Natural killer cell (primary cell): ENCODE results near the gene RUNX2. TPM values are rescaled to one million over a fixed set of nuclear protein-coding genes. Genes with fewer than 3 reads are reported as not detected.

Source experiments
- ATAC-seq, 3 donors: fragments of 150-1000 bp in 2 of 3; fragments of 200-7000 bp in 1 of 3; cut with Tn5 transposase; 1 replicate in 1 of 3; 2 replicates in 2 of 3; pipeline ENCODE4 v1.10.0; 2021; ENCODE audit warnings: mild to moderate bottlenecking in 2 of 3, moderate library complexity in 2 of 3
- DNase-seq, 2 donors: peaks; one replicate each; pipeline versions ENCODE4 v3.0.0 to v3.0.0-alpha.2; 2013 to 2021; ENCODE audit warnings: mixed read lengths in 1 of 2
- H3K27ac ChIP-seq: one replicate; pipeline ENCODE4 v1.5.1; 2013; ENCODE audit warnings: mild to moderate bottlenecking, low read length
- H3K27me3 ChIP-seq: one replicate; pipeline ENCODE4 v1.6.1; 2013; ENCODE audit warnings: low read length; ENCODE audit not compliant: control insufficient read depth, insufficient read depth
- H3K36me3 ChIP-seq: one replicate; pipeline ENCODE4 v1.6.1; 2013; ENCODE audit warnings: low read length; ENCODE audit not compliant: control insufficient read depth, insufficient read depth
- H3K4me1 ChIP-seq: one replicate; pipeline ENCODE4 v1.6.1; 2013; ENCODE audit warnings: low read length; ENCODE audit not compliant: control insufficient read depth, insufficient read depth
- H3K4me3 ChIP-seq: one replicate; pipeline ENCODE4 v1.5.1; 2013; ENCODE audit warnings: low read length
- H3K9me3 ChIP-seq: one replicate; pipeline ENCODE4 v1.6.1; 2013; ENCODE audit warnings: low read length; ENCODE audit not compliant: control insufficient read depth, insufficient read depth
- H3K27ac Mint-ChIP-seq, 2 donors: one replicate each; pipeline ENCODE4 v1.8.0; 2022; ENCODE audit warnings: mild to moderate bottlenecking in 2 of 2, mixed read lengths in 2 of 2, moderate library complexity in 1 of 2
- H3K27me3 Mint-ChIP-seq, 2 donors: one replicate each; pipeline ENCODE4 v1.8.0; 2022; ENCODE audit warnings: low read depth in 2 of 2, mixed read lengths in 2 of 2
- H3K36me3 Mint-ChIP-seq: one replicate; pipeline ENCODE4 v1.8.0; 2022; ENCODE audit warnings: mixed read lengths
- H3K4me1 Mint-ChIP-seq, 2 donors: one replicate each; pipeline ENCODE4 v1.8.0; 2022; ENCODE audit warnings: mixed read lengths in 2 of 2
- H3K4me3 Mint-ChIP-seq: one replicate; pipeline ENCODE4 v1.8.0; 2022; ENCODE audit warnings: mild to moderate bottlenecking, moderate library complexity, mixed read lengths
- H3K9me3 Mint-ChIP-seq, 2 donors: one replicate each; pipeline ENCODE4 v1.8.0; 2022; ENCODE audit warnings: mixed read lengths in 2 of 2
- CTCF ChIP-seq: fragments of 200-600 bp; IDR thresholded peaks from one replicate; pipeline ENCODE4 v1.8.0; 2022; ENCODE audit warnings: antibody characterized with exemption
- WGBS: methylation state at CpG from one replicate; pipeline ENCODE4 v1.1.7; 2013; ENCODE audit warnings: missing lambda C conversion rate; ENCODE audit not compliant: insufficient coverage; 5-methylcytosine and 5-hydroxymethylcytosine counted together
- intact Hi-C: fragments of 100-400 bp; cut with micrococcal nuclease; formaldehyde crosslinking; loops from one replicate; pipeline ENCODE4 v1.14.2; 2022
- total RNA-seq, 4 donors: library from RNA; stranded (reverse); fragments of 120-200 nt in 1 of 4; gene quantifications; one replicate each; pipeline versions ENCODE4 v1.2.3 to v1.2.4, GENCODE V29; 2013 to 2022

The RUNX2 gene
- total RNA-seq, 3 donors from 2014 or later (not counting 1 experiment from before 2014, with no cell fraction given), result 5.0 to 19.2 (median 7.0) TPM

- TF ChIP-seq CTCF, result no peak
- no peaks in the 10 kb centered on the region for H3K9me3 ChIP-seq
- H3K27ac ChIP-seq, result peak within 1 kb of the TSS; percentile 99
- intact Hi-C loops, result loop anchor here (2.0 kb wide), 1 partner anchor 45 kb away; no protein-coding TSS in a partner anchor
- peaks cover 4% of the 10 kb centered on the region for H3K4me1 ChIP-seq
- Mint-ChIP-seq H3K36me3 (no peaks in the 10 kb centered on the region), H3K9me3 (no peaks in the 10 kb centered on the region), H3K4me3 (peak within 1 kb of the TSS; percentile 96), H3K27ac (peak within 1 kb of the TSS; percentile 93 to 98), H3K27me3 (no peaks in the 10 kb centered on the region), H3K4me1 (peaks cover 24% of the 10 kb centered on the region in 2 donors)
- H3K36me3 ChIP-seq, result no peaks in the 10 kb centered on the region
- H3K27me3 ChIP-seq, result no peaks in the 10 kb centered on the region
- H3K4me3 ChIP-seq, result peak within 1 kb of the TSS; percentile 93
- ATAC-seq, result peak; percentile 82 to 94 (median 88)
- under 1% methylated on average over 74 of the region's 75 CpGs for WGBS
- peak; percentile 90 to 97 for DNase-seq
Measured at GRCh38 chr6:45377554-45378333, 49.6 kb downstream of the RUNX2 start, which contains the start of gene SUPT3H. Gene SUPT3H, minus strand, starts transcription at chr6:45377934.

- peak overlapping the region; percentile 93 to 98 for H3K27ac Mint-ChIP-seq
- no peaks in the 10 kb centered on the region for H3K27me3 Mint-ChIP-seq
- peak overlapping the region; percentile 96 for H3K4me3 Mint-ChIP-seq
- peaks cover 24% of the 10 kb centered on the region in 2 donors for H3K4me1 Mint-ChIP-seq
- no peaks in the 10 kb centered on the region for H3K36me3 Mint-ChIP-seq
- H3K27ac ChIP-seq, result peak overlapping the region; percentile 99
- H3K27me3 ChIP-seq, result no peaks in the 10 kb centered on the region
- no peak for TF ChIP-seq CTCF
- H3K4me1 ChIP-seq, result peaks cover 4% of the 10 kb centered on the region
- H3K4me3 ChIP-seq, result peak overlapping the region; percentile 93
- H3K9me3 ChIP-seq, result no peaks in the 10 kb centered on the region
- no peaks in the 10 kb centered on the region for H3K36me3 ChIP-seq
- DNase-seq, result peak in 1 of 2 donors; percentile 64
- no peaks in the 10 kb centered on the region for H3K9me3 Mint-ChIP-seq
- peak in 1 of 3 donors; percentile 8 for ATAC-seq
- intact Hi-C loops, result loop anchor here (2.0 kb wide), 1 partner anchor 44 kb away; no protein-coding TSS in a partner anchor
- WGBS, result 0% methylated on average over 17 of the region's 21 CpGs
Measured at GRCh38 chr6:45378334-45378926, 50.3 kb downstream of the RUNX2 start.

- Mint-ChIP-seq H3K4me3 (no peak overlapping the region), H3K27me3 (peaks cover 6 to 9% of the 10 kb centered on the region in 2 donors), H3K27ac (no peak overlapping the region), H3K36me3 (no peaks in the 10 kb centered on the region), H3K4me1 (peaks cover 13 to 14% of the 10 kb centered on the region in 2 donors), H3K9me3 (no peaks in the 10 kb centered on the region)
- no peak for DNase-seq
- intact Hi-C loops, result no loop called here
- no peak overlapping the region for H3K4me3 ChIP-seq
- H3K27ac ChIP-seq, result no peak overlapping the region
- ATAC-seq, result no peak
- peaks cover 4% of the 10 kb centered on the region for H3K4me1 ChIP-seq
- H3K27me3 ChIP-seq, result no peaks in the 10 kb centered on the region
- 98% methylated on average over 2 of the region's 2 CpGs for WGBS
- H3K36me3 ChIP-seq, result no peaks in the 10 kb centered on the region
- H3K9me3 ChIP-seq, result no peaks in the 10 kb centered on the region
- no peak for TF ChIP-seq CTCF
Measured at GRCh38 chr6:45382391-45382790, 54.3 kb downstream of the RUNX2 start.
